ENCODE results near the gene ILF3. TPM values are rescaled to one million over a fixed set of nuclear protein-coding genes. Genes with fewer than 3 reads are reported as not detected.

Gene ILF3
- total RNA-seq, 1 donor from 2014 or later = 125 TPM

- no peak overlapping the region for H3K4me3 ChIP-seq (ENCODE audit: low read depth, low read length)
- no peak for TF ChIP-seq CTCF (conservative IDR thresholded peaks at IDR 0.05; ENCODE audit: low read depth, low read length)
- no peak for DNase-seq (ENCODE audit: low read depth)
Measured at GRCh38 chr19:10677751-10678150, 23.6 kb downstream of the ILF3 start.

GRCh38 chr19:10678813-10679212, 24.7 kb downstream of the ILF3 start:
- no peak for TF ChIP-seq CTCF (conservative IDR thresholded peaks at IDR 0.05; ENCODE audit: low read depth, low read length)
- DNase-seq (ENCODE audit: low read depth) = no peak
- no peak overlapping the region for H3K4me3 ChIP-seq (ENCODE audit: low read depth, low read length)

- no peak for TF ChIP-seq CTCF (conservative IDR thresholded peaks at IDR 0.05; ENCODE audit: low read depth, low read length)
- DNase-seq (ENCODE audit: low read depth) = no peak
- H3K4me3 ChIP-seq (ENCODE audit: low read depth, low read length) = no peak overlapping the region
Measured at GRCh38 chr19:10679743-10680142, 25.6 kb downstream of the ILF3 start.

GRCh38 chr19:10680545-10681135, 26.5 kb downstream of the ILF3 start:
- TF ChIP-seq CTCF (conservative IDR thresholded peaks at IDR 0.05; ENCODE audit: low read depth, low read length) = no peak
- DNase-seq (ENCODE audit: low read depth) = no peak
- no peak overlapping the region for H3K4me3 ChIP-seq (ENCODE audit: low read depth, low read length)

GRCh38 chr19:10681658-10682057, 27.5 kb downstream of the ILF3 start:
- DNase-seq (ENCODE audit: low read depth) = no peak
- TF ChIP-seq CTCF (conservative IDR thresholded peaks at IDR 0.05; ENCODE audit: low read depth, low read length) = no peak
- no peak overlapping the region for H3K4me3 ChIP-seq (ENCODE audit: low read depth, low read length)

GRCh38 chr19:10682397-10683063, 28.4 kb downstream of the ILF3 start:
- H3K4me3 ChIP-seq (ENCODE audit: low read depth, low read length) = no peak overlapping the region
- TF ChIP-seq CTCF (conservative IDR thresholded peaks at IDR 0.05; ENCODE audit: low read depth, low read length) = no peak
- DNase-seq (ENCODE audit: low read depth) = no peak

- no peak for DNase-seq (ENCODE audit: low read depth)
- H3K4me3 ChIP-seq (ENCODE audit: low read depth, low read length) = no peak overlapping the region
- TF ChIP-seq CTCF (conservative IDR thresholded peaks at IDR 0.05; ENCODE audit: low read depth, low read length) = no peak
Measured at GRCh38 chr19:10683064-10683426, 28.9 kb downstream of the ILF3 start.

Data from epithelial cell of proximal tubule (primary cell).